Mucosa of stomach (tissue), 1 donor: ENCODE data around the gene HHIPL1.

Experiments
- H3K27me3 ChIP-seq: one replicate; pipeline ENCODE4 v1.7.0; 2013; ENCODE audit warnings: mild to moderate bottlenecking, low read length; ENCODE audit not compliant: control insufficient read depth, insufficient read depth
- H3K36me3 ChIP-seq: one replicate; pipeline ENCODE4 v1.7.0; 2013; ENCODE audit warnings: low read length; ENCODE audit not compliant: control insufficient read depth, insufficient read depth
- H3K4me1 ChIP-seq: one replicate; pipeline ENCODE4 v1.7.0; 2013; ENCODE audit warnings: mild to moderate bottlenecking, low read length; ENCODE audit not compliant: control insufficient read depth, insufficient read depth
- H3K4me3 ChIP-seq: one replicate; pipeline ENCODE4 v1.7.0; 2013; ENCODE audit warnings: low read length
- H3K9ac ChIP-seq: one replicate; pipeline ENCODE4 v1.7.0; 2013; ENCODE audit warnings: mild to moderate bottlenecking, low read length, moderate library complexity
- H3K9me3 ChIP-seq: one replicate; pipeline ENCODE4 v1.7.0; 2013; ENCODE audit warnings: mild to moderate bottlenecking, low read length, moderate library complexity; ENCODE audit not compliant: control insufficient read depth
- donor health status: Pancreatic carcinoma.

HHIPL1 gene

DNA sequence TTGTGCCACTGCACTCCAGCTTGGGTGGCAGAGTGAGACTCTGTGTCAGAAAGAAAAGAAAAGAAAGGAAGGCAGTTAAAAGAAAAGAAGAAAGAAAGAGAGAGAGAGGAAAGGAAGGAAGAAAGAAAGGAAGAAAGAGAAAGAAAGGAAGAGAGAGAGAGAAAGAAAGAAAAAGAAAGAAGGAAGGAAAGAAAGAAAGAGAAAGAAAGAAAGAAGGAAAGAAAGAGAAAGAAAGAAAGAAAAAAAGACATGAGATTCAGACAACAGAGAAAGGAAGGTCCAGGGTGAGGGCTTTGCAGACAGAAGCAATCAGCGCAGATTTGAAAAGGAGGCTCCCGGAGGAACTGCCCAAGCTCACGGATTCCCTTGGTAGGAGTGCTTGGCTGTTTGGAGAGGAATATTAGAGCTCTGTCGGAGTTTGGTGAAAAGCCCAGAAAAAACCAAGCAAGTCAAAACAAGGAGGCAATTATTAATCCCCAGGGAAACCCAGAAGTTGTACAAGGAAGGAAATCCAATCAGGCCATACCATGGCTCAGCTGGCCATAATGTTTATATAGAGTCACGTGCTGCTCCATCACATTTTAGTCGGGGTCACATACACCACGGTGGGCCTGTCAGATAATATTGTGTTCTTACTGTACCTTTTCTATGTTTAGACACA, 29.3 kb upstream of the HHIPL1 start:
- Histone ChIP-seq H3K4me3 (no peak overlapping the region), H3K9me3 (no peaks in the 10 kb centered on the region), H3K9ac (no peak overlapping the region), H3K27me3 (no peaks in the 10 kb centered on the region), H3K36me3 (no peaks in the 10 kb centered on the region), H3K4me1 (peaks cover 23% of the 10 kb centered on the region)

DNA sequence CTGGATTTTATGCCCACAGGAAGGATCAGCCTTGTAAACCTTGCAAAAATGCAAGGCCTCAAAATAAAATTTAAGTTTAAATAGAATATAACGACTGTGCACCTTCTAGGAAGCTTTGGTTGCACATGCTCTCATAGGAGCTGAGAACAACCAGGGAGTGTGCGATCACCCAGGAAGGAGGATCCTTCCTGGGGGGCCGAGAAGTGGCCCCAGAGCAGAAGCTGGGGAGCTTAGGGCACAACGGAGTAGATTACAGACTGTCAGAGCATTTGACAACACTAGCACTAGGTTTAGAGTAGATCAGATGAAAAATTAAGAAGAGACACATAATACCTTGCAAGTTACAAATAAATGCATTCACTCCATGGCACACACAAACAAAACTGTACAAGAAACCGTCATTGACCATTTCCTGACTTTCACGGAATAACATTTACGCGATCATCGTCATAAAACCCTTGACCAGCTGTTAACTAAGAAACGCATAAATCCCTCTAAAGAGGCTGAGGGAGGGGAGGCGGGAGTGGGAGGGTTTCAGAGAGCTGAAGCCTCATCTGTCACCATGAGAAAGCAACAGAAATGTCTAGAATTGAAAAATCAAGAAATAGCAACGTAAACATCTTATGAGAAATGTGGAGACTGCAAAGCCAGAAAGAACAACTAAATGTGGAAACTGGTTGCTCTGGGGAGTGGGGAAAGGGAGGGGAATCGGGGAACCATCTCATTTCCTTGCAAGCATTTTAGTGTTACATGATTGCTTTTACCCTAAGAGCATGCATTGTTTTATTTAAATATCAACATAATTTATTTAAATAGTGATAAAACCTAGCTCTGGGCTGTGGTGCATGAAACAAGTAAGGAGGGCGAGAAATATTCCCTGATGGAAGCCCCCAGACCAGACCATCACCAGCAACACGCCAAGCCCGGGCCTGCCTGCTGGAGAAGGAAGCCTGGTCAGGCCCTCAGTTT, 27.8 kb upstream of the HHIPL1 start:
- H3K9me3 ChIP-seq: no peaks in the 10 kb centered on the region
- no peak overlapping the region for H3K9ac ChIP-seq
- no peaks in the 10 kb centered on the region for H3K36me3 ChIP-seq
- H3K27me3 ChIP-seq: no peaks in the 10 kb centered on the region
- peaks cover 17% of the 10 kb centered on the region for H3K4me1 ChIP-seq
- H3K4me3 ChIP-seq: no peak overlapping the region

DNA sequence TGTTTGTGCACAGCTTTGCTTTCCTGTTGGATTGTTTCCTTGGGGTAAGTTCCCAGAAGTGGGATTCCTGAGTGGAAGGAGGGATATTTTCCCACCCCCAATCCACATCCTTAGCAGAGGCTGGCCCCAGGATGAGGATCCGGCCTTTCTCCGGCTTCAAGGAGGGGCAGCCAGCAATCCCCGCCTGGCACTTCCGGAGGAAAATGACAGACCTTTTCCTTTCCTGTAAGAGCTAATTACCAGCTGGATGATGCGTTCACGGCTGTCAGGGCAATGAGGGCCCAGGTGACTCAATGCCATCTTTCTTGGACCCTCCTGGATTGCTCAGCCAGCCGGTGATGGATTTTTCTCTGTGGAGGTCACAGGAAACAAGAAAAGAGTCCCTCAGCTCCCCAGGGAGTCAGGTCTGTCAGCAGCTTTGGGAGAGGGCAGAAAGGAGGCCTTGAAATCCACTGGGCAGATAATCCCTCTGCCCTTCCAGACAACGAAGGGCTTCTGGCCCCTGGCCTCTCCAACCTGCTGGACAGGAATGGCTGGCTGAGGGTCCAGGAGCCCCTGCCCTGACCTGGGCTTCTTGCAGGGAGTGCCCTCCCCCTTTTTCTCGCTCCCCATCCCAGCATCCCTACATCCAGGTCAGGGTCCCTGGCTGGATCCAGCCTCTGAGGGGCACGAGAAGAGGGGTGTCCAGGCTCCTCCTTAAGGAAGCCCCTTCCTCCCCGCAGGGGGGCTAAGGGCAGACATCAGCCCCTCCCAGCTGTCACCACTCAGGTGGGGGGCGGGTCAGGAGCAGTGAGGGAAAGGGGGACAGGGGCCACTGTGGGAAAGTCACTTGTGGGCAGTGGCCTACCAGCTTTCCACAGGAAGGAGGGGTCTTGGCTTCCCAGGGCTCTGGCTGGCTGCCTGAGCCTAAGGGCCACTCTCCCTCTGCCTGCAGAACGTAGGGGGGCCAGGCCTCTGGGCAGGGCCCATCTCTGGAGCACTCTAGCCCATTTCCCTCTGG, 24.8 kb upstream of the HHIPL1 start:
- Histone ChIP-seq H3K9me3 (no peaks in the 10 kb centered on the region), H3K36me3 (no peaks in the 10 kb centered on the region), H3K4me1 (peaks cover 24% of the 10 kb centered on the region), H3K27me3 (no peaks in the 10 kb centered on the region), H3K9ac (no peak overlapping the region), H3K4me3 (no peak overlapping the region)

DNA sequence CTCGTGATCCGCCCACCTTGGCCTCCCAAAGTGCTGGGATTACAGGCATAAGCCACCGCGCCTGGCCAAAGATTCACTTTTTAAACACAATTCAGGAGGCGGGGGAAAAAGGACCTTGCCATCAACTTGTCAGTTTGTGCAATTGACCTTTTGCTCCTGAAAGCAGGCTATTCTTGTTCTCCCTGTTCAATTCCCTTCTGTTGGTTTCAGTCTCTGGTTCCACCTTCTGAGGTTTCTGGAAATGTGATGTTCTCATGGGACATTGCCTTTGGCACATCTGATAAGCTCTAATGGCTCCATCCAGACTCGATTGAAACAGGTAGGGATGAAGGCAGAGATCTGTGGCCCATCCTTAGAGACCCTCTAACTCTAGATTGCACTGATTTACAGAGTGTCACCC, 23.0 kb upstream of the HHIPL1 start:
- no peaks in the 10 kb centered on the region for H3K9me3 ChIP-seq
- no peak overlapping the region for H3K9ac ChIP-seq
- no peaks in the 10 kb centered on the region for H3K27me3 ChIP-seq
- H3K4me1 ChIP-seq: peaks cover 21% of the 10 kb centered on the region
- H3K4me3 ChIP-seq: no peak overlapping the region
- no peaks in the 10 kb centered on the region for H3K36me3 ChIP-seq

DNA sequence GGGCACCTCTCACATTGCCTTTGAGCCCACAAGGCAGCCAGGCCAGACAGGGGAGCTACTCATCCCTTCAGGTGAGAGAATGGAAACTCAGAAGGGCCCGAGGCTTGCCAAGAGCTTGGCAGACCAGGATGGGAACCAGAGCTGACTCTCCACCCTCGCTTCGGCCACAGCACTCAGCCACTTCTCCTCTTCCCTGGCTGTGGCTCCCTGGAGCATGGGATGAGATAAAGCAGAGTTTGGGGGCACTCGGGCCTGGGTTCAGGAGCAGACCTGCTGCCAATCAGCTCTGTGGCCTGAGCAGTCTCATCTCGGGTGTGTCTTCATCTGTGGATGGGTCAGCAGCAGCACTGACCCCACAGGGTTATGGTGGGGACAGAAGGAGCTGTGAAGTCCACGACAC, 20.9 kb upstream of the HHIPL1 start:
- H3K4me3 ChIP-seq: no peak overlapping the region
- no peaks in the 10 kb centered on the region for H3K9me3 ChIP-seq
- no peaks in the 10 kb centered on the region for H3K36me3 ChIP-seq
- H3K27me3 ChIP-seq: no peaks in the 10 kb centered on the region
- H3K9ac ChIP-seq: no peak overlapping the region
- H3K4me1 ChIP-seq: peaks cover 27% of the 10 kb centered on the region

DNA sequence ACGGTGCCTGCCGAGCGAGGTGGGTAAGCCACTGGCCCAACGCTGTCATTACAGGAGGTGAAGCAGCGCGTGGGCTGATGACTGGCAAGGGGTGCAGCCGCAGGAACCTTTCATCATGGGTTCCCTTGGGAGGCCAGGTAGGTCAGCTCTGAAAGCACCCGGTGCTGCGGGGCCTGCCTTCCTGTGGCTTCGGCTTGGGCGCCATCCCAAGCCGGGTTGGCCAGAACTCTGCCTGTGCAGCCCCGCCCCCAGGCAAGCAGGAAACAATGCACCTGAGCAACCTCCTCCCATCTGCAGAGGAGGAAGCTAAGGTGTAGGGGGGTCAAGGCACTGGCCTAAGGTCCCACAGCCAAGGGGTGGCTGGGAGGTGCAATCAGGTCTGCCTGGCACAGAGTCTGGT, 20.0 kb upstream of the HHIPL1 start:
- Histone ChIP-seq H3K36me3 (no peaks in the 10 kb centered on the region), H3K9ac (no peak overlapping the region), H3K9me3 (no peaks in the 10 kb centered on the region), H3K4me3 (no peak overlapping the region), H3K27me3 (no peaks in the 10 kb centered on the region), H3K4me1 (peaks cover 28% of the 10 kb centered on the region)

DNA sequence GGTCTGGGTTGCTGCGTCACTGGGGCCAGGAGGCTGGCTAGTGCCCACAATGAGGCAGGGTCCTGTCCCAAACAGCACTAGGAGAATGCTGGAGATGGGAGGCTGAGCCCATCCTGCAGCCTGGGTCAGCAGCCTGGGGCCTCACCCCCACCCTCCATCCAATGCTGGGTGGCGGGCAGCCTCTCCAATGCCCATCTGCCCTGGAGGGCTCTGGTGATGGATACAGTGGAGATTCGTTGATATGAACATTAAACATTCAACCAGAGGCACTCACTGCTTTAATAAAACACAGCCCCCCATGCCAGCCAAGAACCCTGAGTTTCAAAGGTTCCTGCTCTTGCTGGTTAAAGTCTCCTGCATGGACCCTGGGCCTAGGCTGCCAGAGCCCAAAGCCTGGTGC, 19.5 kb upstream of the HHIPL1 start:
- no peaks in the 10 kb centered on the region for H3K9me3 ChIP-seq
- no peak overlapping the region for H3K4me3 ChIP-seq
- H3K9ac ChIP-seq: no peak overlapping the region
- H3K36me3 ChIP-seq: no peaks in the 10 kb centered on the region
- peaks cover 28% of the 10 kb centered on the region for H3K4me1 ChIP-seq
- H3K27me3 ChIP-seq: no peaks in the 10 kb centered on the region

DNA sequence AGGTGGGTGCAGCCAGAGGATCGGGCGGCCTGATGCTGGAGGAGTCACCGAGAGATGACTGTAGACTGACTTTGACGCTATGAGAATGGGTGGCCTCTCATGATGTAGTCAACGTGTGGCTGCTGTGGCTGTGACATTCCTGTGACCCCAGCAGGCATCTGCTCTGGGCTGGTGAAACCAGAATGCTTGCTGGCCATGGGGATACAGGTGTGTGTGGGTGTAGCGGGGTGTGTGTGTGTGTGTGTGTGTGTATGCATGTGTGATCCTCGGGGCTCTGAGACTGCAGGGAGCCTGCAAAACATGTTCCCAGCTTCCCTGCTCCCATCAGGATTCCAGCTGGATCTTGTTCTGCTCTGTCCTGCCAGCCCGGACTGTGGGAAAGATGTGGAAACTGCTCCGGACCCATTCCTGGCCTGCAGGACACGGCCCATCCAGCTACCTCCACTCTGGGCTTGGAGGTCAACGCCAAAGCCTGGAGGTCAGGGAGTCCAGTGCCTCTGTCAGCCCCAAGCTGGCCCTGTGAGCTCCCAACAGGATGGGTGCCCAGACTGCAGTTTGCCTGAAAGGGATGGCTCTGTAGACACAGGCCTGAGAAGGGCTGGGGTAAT, 18.8 kb upstream of the HHIPL1 start:
- H3K27me3 ChIP-seq: no peaks in the 10 kb centered on the region
- H3K9me3 ChIP-seq: no peaks in the 10 kb centered on the region
- no peak overlapping the region for H3K9ac ChIP-seq
- H3K36me3 ChIP-seq: no peaks in the 10 kb centered on the region
- H3K4me1 ChIP-seq: peaks cover 28% of the 10 kb centered on the region
- no peak overlapping the region for H3K4me3 ChIP-seq

DNA sequence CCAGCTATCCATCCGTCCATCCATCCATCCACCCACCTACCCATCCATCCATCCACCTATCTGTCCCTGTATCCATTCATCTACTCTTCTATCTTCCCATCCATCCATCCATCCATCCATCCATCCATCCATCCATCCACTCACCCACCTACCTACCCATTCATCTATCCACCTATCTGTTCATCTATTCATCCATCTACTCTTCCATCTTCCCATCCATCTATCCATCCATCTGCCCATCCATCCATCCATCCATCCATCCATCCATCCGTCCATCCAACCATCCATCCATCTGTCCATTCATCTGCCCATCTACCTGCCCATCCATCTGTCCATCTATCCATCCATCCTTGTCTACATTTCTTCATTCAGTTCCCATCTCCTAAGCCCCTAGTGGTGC, 17.8 kb upstream of the HHIPL1 start:
- H3K36me3 ChIP-seq: no peaks in the 10 kb centered on the region

DNA sequence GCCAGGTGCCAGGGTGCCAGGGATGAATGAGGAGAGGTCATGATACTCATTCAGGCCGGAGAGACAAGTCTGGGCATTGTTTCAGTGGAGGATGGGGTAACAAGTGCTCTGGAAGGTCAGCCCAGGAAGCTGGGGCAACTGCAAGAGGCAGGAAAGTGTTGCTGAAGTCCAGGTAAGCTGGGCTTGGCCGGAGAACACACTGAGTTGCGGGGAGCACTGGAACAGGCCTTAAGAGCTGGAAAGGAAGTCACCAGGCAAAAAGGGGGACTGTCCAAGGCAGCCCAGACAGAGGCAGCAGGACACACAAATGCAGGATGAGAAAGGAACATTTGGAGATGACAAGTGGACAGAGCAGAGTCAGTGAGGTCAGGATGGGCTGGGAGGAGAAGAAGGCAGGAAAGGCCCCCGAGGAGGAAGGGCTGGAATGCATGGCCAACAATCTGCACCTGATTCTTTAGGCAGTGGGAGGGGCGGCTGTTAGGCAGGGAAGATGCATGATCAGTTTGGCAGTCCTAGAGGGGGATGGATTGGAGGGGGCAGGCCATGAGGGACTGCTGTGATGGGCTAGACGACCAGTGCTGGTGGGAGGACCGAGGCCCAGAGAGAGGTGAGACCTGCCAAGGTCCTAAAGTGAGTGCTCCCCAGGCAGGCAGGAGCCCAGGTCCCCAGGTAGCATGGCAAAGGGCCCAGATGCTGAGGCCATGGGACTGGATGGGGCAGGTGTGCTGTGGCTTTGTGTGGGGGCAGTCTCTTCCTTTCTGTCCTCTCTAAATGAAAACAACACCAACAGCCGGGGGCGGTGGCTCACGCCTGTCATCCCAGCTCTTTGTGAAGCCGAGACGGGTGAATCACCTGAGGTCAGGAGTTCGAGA, 17.2 kb upstream of the HHIPL1 start:
- Histone ChIP-seq H3K9ac (no peak overlapping the region), H3K4me3 (no peak overlapping the region), H3K9me3 (no peaks in the 10 kb centered on the region), H3K36me3 (no peaks in the 10 kb centered on the region), H3K27me3 (no peaks in the 10 kb centered on the region), H3K4me1 (peaks cover 28% of the 10 kb centered on the region)

More for the DNA sequence above, 17.8 kb upstream of the HHIPL1 start:
- no peaks in the 10 kb centered on the region for H3K9me3 ChIP-seq
- H3K4me3 ChIP-seq: no peak overlapping the region
- H3K9ac ChIP-seq: no peak overlapping the region
- peaks cover 28% of the 10 kb centered on the region for H3K4me1 ChIP-seq
- no peaks in the 10 kb centered on the region for H3K27me3 ChIP-seq
